SK-N-SH treated with all-trans-retinoic acid at 6 μM for 48 hours (cell line): ENCODE measurements around the gene ABI3BP.

ENCODE experiments used
- ATAC-seq: fragments of 200-7000 bp; cut with Tn5 transposase; 3 replicates; pipeline ENCODE4 v1.9.1; 2020; ENCODE audit warnings: mild to moderate bottlenecking, moderate library complexity
- BACH2 ChIP-seq: fragments of 250-450 bp; sonication (Bioruptor Pico); IDR thresholded peaks from 2 replicates; pipeline ENCODE4 v1.9.0; 2021; ENCODE audit warnings: mild to moderate bottlenecking, borderline replicate concordance
- ESRRG ChIP-seq: fragments of 250-450 bp; sonication (Bioruptor Pico); IDR thresholded peaks from 2 replicates; pipeline ENCODE4 v1.6.1; 2021; ENCODE audit warnings: mild to moderate bottlenecking
- GLIS3 ChIP-seq: fragments of 250-450 bp; sonication (Bioruptor Pico); IDR thresholded peaks from 2 replicates; pipeline ENCODE4 v1.5.0; 2020; ENCODE audit warnings: mild to moderate bottlenecking, moderate library complexity
- PPARA ChIP-seq: fragments of 250-450 bp; sonication (Bioruptor Pico); IDR thresholded peaks from 2 replicates; pipeline ENCODE4 v1.5.0; 2020; ENCODE audit warnings: mild to moderate bottlenecking, borderline replicate concordance
- RARB ChIP-seq: fragments of 250-450 bp; sonication (Bioruptor Pico); IDR thresholded peaks from 2 replicates; pipeline ENCODE4 v1.8.0; 2021; ENCODE audit warnings: mild to moderate bottlenecking, moderate library complexity
- SNAI2 ChIP-seq: fragments of 250-450 bp; sonication (Bioruptor Pico); IDR thresholded peaks from 2 replicates; pipeline ENCODE4 v1.5.0; 2020; ENCODE audit warnings: mild to moderate bottlenecking, moderate library complexity
- ZFP3 ChIP-seq: fragments of 250-450 bp; sonication (Bioruptor Pico); IDR thresholded peaks from 2 replicates; pipeline ENCODE4 v1.5.0; 2020; ENCODE audit warnings: mild to moderate bottlenecking, moderate library complexity
- ZFP30 ChIP-seq: fragments of 450-650 bp; formaldehyde crosslinking; IDR thresholded peaks from 2 replicates; pipeline ENCODE4 v1.5.0; 2022; ENCODE audit warnings: mild to moderate bottlenecking, moderate library complexity
- ZNF565 ChIP-seq: fragments of 450-650 bp; formaldehyde crosslinking; conservative IDR thresholded peaks from 2 replicates; pipeline ENCODE4 v1.5.0; 2020; ENCODE audit warnings: low read depth, mild to moderate bottlenecking, moderate library complexity
- ZNF70 ChIP-seq: fragments of 450-650 bp; formaldehyde crosslinking; IDR thresholded peaks from 2 replicates; pipeline ENCODE4 v1.5.0; 2020; ENCODE audit warnings: mild to moderate bottlenecking, moderate library complexity
- ZNF8 ChIP-seq: fragments of 450-650 bp; formaldehyde crosslinking; IDR thresholded peaks from 2 replicates; pipeline ENCODE4 v1.5.0; 2020; ENCODE audit warnings: mild to moderate bottlenecking, moderate library complexity
- TF ChIP-seq, protein P1 (sequence below): fragments of 250-450 bp; sonication (Bioruptor Pico); IDR thresholded peaks from 2 replicates; pipeline ENCODE4 v1.8.0; 2021; ENCODE audit warnings: low read depth, mild to moderate bottlenecking, moderate library complexity, borderline replicate concordance
- TF ChIP-seq, protein P2 (sequence below): fragments of 250-450 bp; sonication (Bioruptor Pico); IDR thresholded peaks from 2 replicates; pipeline ENCODE4 v1.5.0; 2020; ENCODE audit warnings: mild to moderate bottlenecking, moderate library complexity
- TF ChIP-seq, protein P3 (sequence below): fragments of 250-450 bp; sonication (Bioruptor Pico); IDR thresholded peaks from 2 replicates; pipeline ENCODE4 v1.5.1; 2020; ENCODE audit warnings: low read depth, mild to moderate bottlenecking, moderate library complexity

Gene ABI3BP

DNA sequence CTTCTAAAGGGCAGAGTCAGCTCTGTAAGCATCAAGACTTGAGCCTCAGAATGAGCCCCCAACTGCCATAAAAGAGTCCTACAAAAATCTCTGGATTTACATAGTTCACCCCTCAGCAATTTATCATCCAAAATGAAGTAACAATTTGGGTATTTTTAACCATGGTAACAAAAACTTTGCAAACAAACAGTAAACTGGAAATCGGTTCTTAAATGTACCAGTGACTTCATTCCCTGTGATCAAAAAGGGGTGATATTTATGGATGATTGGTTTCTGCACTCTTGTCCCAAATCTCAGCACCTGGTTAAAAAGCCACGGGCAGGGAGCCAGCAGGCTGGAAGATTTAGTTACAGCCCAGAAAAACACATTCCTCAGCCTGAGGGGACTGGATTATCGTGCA is 210.3 kb downstream of the ABI3BP start:
- TF ChIP-seq, protein P1, sequence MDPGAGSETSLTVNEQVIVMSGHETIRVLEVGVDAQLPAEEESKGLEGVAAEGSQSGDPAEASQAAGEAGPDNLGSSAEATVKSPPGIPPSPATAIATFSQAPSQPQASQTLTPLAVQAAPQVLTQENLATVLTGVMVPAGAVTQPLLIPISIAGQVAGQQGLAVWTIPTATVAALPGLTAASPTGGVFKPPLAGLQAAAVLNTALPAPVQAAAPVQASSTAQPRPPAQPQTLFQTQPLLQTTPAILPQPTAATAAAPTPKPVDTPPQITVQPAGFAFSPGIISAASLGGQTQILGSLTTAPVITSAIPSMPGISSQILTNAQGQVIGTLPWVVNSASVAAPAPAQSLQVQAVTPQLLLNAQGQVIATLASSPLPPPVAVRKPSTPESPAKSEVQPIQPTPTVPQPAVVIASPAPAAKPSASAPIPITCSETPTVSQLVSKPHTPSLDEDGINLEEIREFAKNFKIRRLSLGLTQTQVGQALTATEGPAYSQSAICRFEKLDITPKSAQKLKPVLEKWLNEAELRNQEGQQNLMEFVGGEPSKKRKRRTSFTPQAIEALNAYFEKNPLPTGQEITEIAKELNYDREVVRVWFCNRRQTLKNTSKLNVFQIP (CRISPR knock-in tag): no peak
- TF ChIP-seq SNAI2 (CRISPR knock-in tag): no peak
- TF ChIP-seq, protein P2, sequence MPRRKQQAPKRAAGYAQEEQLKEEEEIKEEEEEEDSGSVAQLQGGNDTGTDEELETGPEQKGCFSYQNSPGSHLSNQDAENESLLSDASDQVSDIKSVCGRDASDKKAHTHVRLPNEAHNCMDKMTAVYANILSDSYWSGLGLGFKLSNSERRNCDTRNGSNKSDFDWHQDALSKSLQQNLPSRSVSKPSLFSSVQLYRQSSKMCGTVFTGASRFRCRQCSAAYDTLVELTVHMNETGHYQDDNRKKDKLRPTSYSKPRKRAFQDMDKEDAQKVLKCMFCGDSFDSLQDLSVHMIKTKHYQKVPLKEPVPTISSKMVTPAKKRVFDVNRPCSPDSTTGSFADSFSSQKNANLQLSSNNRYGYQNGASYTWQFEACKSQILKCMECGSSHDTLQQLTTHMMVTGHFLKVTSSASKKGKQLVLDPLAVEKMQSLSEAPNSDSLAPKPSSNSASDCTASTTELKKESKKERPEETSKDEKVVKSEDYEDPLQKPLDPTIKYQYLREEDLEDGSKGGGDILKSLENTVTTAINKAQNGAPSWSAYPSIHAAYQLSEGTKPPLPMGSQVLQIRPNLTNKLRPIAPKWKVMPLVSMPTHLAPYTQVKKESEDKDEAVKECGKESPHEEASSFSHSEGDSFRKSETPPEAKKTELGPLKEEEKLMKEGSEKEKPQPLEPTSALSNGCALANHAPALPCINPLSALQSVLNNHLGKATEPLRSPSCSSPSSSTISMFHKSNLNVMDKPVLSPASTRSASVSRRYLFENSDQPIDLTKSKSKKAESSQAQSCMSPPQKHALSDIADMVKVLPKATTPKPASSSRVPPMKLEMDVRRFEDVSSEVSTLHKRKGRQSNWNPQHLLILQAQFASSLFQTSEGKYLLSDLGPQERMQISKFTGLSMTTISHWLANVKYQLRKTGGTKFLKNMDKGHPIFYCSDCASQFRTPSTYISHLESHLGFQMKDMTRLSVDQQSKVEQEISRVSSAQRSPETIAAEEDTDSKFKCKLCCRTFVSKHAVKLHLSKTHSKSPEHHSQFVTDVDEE (CRISPR knock-in tag): no peak
- no peak for TF ChIP-seq ZNF8 (CRISPR knock-in tag)
- no peak for TF ChIP-seq ZNF70 (CRISPR knock-in tag)
- TF ChIP-seq, protein P3, sequence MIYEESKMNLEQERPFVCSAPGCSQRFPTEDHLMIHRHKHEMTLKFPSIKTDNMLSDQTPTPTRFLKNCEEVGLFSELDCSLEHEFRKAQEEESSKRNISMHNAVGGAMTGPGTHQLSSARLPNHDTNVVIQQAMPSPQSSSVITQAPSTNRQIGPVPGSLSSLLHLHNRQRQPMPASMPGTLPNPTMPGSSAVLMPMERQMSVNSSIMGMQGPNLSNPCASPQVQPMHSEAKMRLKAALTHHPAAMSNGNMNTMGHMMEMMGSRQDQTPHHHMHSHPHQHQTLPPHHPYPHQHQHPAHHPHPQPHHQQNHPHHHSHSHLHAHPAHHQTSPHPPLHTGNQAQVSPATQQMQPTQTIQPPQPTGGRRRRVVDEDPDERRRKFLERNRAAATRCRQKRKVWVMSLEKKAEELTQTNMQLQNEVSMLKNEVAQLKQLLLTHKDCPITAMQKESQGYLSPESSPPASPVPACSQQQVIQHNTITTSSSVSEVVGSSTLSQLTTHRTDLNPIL (CRISPR knock-in tag): no peak
- TF ChIP-seq, all 23 proteins: peak for 0
- no peak for ATAC-seq

DNA sequence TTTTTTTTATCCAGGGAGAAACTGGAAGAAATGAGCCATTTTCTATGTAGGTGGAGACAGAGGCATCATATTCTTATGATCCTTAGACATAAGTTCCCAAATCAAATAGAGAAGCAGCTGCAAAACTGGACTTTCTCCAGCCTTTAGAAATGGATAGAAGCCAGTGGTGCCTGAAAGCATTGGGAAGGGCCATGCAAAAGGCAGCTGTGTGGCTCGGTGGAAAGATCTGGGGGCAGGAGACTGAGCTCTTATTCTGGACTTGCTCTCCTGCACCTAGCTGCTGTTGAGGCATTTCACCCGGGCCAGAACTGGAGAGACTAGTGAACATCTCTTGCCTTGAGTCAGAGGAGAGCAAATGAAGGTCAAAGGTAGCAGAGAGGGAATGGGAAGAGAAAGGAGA is 210.9 kb downstream of the ABI3BP start:
- TF ChIP-seq, protein P1 (CRISPR knock-in tag): no peak
- ATAC-seq: no peak

DNA sequence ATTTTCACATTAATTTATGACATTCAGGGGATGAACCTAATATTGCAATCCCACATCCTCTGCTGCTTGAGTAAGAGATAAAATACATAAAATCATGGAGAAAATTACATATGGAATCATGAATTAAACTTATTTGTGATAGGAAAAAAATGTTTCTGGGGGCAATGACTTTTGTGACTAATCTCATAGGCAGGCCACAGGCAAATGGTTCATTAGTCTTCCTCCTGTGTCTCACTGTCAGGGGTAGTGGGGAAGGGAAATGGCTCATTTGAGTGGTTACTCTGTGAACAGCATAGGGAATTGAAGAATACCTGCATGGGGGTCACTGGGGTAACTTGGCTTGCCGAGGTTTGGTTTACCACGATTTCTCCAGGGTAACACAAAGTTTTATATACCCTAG is 211.9 kb downstream of the ABI3BP start:
- TF ChIP-seq ZNF70 (CRISPR knock-in tag) (no peak), BACH2 (no peak), GLIS3 (CRISPR knock-in tag) (no peak), ZNF565 (CRISPR knock-in tag) (no peak), ZFP30 (CRISPR knock-in tag) (no peak), ZFP3 (CRISPR knock-in tag) (no peak)
- TF ChIP-seq, all 23 proteins: peak for 0
- peak; percentile 50; the same call in 2 of the 3 replicates for ATAC-seq

DNA sequence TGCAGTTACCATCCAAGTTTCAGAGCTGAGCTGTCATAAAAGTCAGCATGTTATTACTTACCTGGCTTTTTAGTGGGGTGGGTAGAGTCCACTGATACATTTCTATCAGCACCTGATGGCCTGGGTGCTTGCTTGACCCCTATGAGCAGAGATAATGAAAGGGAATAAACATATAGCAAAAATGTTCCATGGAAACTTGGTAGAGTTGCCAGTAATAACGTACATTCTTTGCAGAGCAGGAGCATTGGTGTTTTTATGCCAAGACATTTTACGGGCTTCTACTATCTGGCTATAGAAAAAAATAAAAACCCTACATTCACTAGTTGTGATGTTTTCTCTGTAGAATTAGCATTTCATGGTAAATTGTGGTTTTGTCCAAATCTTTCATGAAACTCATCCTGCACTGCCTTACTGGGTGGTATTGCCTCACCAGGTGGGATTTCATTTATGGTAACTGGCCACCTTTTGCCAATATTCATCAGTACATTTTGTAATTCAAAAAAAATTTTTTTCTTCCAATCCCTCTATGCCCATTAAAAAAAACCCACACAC is 213.1 kb downstream of the ABI3BP start:
- no peak for ATAC-seq
- TF ChIP-seq, protein P2 (CRISPR knock-in tag): no peak
- TF ChIP-seq PPARA (CRISPR knock-in tag) (no peak), ZFP3 (CRISPR knock-in tag) (no peak), SNAI2 (CRISPR knock-in tag) (no peak), GLIS3 (CRISPR knock-in tag) (no peak)

DNA sequence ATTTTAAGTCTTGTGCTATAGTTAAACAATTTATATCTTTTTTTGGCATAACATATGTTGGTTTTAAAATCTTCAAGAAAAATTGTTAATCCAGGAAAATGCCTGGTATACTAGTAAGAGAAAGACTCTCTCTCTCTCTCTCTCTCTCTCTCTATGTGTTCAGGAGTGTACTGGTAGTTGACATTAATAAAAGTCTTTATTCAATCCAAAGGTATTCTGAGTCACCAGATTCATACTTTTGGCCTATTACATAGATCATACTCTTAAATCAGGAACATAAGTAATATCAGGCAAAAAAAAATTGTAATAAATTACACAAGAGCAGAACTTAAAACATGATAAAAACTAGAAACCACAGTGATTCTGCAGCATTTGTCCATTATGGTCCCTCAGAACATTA is 213.7 kb downstream of the ABI3BP start:
- TF ChIP-seq, protein P1 (CRISPR knock-in tag): no peak
- no peak for TF ChIP-seq ESRRG (CRISPR knock-in tag)
- no peak for TF ChIP-seq BACH2
- TF ChIP-seq ZNF565 (CRISPR knock-in tag): no peak
- TF ChIP-seq, protein P2 (CRISPR knock-in tag): no peak
- no peak for TF ChIP-seq RARB (CRISPR knock-in tag)
- peak; percentile 48; the same call in 2 of the 3 replicates for ATAC-seq
